GM23338 (cell line): ENCODE results near the gene USP6.

ENCODE experiments used
- EZH2 ChIP-seq: fragments of 200-600 bp; sonication (generic); IDR thresholded peaks from one replicate; pipeline ENCODE4 v1.8.0; 2017; ENCODE audit warnings: antibody characterized with exemption, mild to moderate bottlenecking, low read depth; ENCODE audit not compliant: unreplicated experiment
- EZH2phosphoT487 ChIP-seq: fragments of 200-600 bp; sonication (generic); IDR thresholded peaks from one replicate; pipeline ENCODE4 v1.8.1; 2018; ENCODE audit warnings: antibody characterized with exemption; ENCODE audit not compliant: unreplicated experiment
- JUNB ChIP-seq: IDR thresholded peaks from one replicate; pipeline ENCODE4 v1.6.1; 2016; ENCODE audit warnings: antibody characterized with exemption; ENCODE audit not compliant: unreplicated experiment
- NANOG ChIP-seq: IDR thresholded peaks from 2 replicates; pipeline ENCODE4 v1.6.1; 2016; ENCODE audit warnings: antibody characterized with exemption, borderline replicate concordance
- POLR2AphosphoS5 ChIP-seq: IDR thresholded peaks from 2 replicates; pipeline ENCODE4 v1.6.1; 2016; ENCODE audit warnings: antibody characterized with exemption, low read depth
- STAT1 ChIP-seq: IDR thresholded peaks from one replicate; pipeline ENCODE4 v1.6.1; 2016; ENCODE audit warnings: antibody characterized with exemption; ENCODE audit not compliant: unreplicated experiment
- ZNF114 ChIP-seq: fragments of 250-450 bp; sonication (Bioruptor Pico); IDR thresholded peaks from 2 replicates; pipeline ENCODE4 v1.5.0; 2020; ENCODE audit warnings: mild to moderate bottlenecking, moderate library complexity
- TF ChIP-seq, protein P1 (sequence below), 2 experiments: fragments of 200-600 bp in 1 of 2; sonication (generic) in 1 of 2; conservative IDR thresholded peaks; 2 replicates each; pipeline versions ENCODE4 v1.5.1 to v1.6.1; 2016 to 2017; ENCODE audit warnings: antibody characterized with exemption in 2 of 2, low read depth in 2 of 2, mild to moderate bottlenecking in 2 of 2, moderate library complexity in 1 of 2

DNA sequence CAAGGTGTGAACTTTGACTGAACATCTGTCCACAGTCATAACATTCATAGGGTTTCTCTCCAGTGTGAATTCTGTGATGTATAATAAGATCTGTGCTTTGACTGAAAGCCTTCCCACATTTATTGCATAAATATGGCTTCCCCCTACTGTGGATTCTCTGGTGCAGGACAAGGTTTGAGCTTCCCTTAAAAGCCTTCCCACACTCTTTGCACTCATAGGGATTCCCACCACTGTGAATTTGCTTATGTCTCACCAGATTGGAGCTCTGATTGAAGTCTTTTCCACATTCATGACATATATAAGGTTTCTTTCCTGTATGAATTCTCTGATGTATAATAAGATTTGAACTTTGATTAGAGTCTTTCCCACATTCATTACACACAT is 67.6 kb downstream of the USP6 start:
- TF ChIP-seq, protein P1, sequence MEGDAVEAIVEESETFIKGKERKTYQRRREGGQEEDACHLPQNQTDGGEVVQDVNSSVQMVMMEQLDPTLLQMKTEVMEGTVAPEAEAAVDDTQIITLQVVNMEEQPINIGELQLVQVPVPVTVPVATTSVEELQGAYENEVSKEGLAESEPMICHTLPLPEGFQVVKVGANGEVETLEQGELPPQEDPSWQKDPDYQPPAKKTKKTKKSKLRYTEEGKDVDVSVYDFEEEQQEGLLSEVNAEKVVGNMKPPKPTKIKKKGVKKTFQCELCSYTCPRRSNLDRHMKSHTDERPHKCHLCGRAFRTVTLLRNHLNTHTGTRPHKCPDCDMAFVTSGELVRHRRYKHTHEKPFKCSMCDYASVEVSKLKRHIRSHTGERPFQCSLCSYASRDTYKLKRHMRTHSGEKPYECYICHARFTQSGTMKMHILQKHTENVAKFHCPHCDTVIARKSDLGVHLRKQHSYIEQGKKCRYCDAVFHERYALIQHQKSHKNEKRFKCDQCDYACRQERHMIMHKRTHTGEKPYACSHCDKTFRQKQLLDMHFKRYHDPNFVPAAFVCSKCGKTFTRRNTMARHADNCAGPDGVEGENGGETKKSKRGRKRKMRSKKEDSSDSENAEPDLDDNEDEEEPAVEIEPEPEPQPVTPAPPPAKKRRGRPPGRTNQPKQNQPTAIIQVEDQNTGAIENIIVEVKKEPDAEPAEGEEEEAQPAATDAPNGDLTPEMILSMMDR (conservative IDR thresholded peaks at IDR 0.05; ENCODE audit: low read depth in 2 of 2) = no peak
- no peak for TF ChIP-seq EZH2
- TF ChIP-seq ZNF114 (CRISPR knock-in tag) = no peak
- no peak for TF ChIP-seq STAT1
- no peak for TF ChIP-seq POLR2AphosphoS5
- no peak for TF ChIP-seq NANOG
- TF ChIP-seq JUNB = no peak
- no peak for TF ChIP-seq EZH2phosphoT487
